Effector CD4-positive, alpha-beta T cell (primary cell): ENCODE results near the gene CDC6.

Experiments
- DNase-seq: peaks from one replicate; pipeline ENCODE4 v3.0.0-alpha.2; 2020

The CDC6 gene

GRCh38 chr17:40342504-40343218 lies 55.0 kb downstream of the CDC6 start:
- DNase-seq = no peak

- no peak for DNase-seq
Observed at GRCh38 chr17:40343219-40344119, 55.8 kb downstream of the CDC6 start.

- DNase-seq = no peak
Observed at GRCh38 chr17:40344421-40345160, 56.9 kb downstream of the CDC6 start.

- no peak for DNase-seq
Observed at GRCh38 chr17:40345161-40345993, 57.7 kb downstream of the CDC6 start.

GRCh38 chr17:40345994-40346764 lies 58.5 kb downstream of the CDC6 start:
- DNase-seq = no peak

GRCh38 chr17:40346765-40347158 lies 59.1 kb downstream of the CDC6 start:
- DNase-seq = no peak

GRCh38 chr17:40347319-40348135 lies 59.8 kb downstream of the CDC6 start:
- no peak for DNase-seq

GRCh38 chr17:40348136-40348504 lies 60.4 kb downstream of the CDC6 start:
- DNase-seq = no peak

GRCh38 chr17:40348562-40349476 lies 61.1 kb downstream of the CDC6 start:
- no peak for DNase-seq

- DNase-seq = no peak
Observed at GRCh38 chr17:40349477-40349894, 61.8 kb downstream of the CDC6 start.

GRCh38 chr17:40349895-40350688 lies 62.4 kb downstream of the CDC6 start:
- DNase-seq = no peak

GRCh38 chr17:40350689-40351358 lies 63.1 kb downstream of the CDC6 start:
- DNase-seq = no peak

GRCh38 chr17:40351359-40352236 lies 63.9 kb downstream of the CDC6 start:
- DNase-seq = no peak

GRCh38 chr17:40352237-40352778 lies 64.6 kb downstream of the CDC6 start:
- no peak for DNase-seq

GRCh38 chr17:40352779-40353394 lies 65.2 kb downstream of the CDC6 start:
- DNase-seq = no peak
